Neural crest cell (in vitro differentiated cells): ENCODE results near the gene MS4A13. TPM values are rescaled to one million over a fixed set of nuclear protein-coding genes. Genes with fewer than 3 reads are reported as not detected.
"Not testable (repeated sequence)": the region's sequence is repeated elsewhere in the genome, so short reads cannot be mapped to it uniquely, and the experiment has no call there.

Experiments used
- DNase-seq: peaks from one replicate; pipeline ENCODE4 v3.0.0; 2021; ENCODE audit warnings: low read depth, mixed read lengths, low spot score
- H3K27ac Mint-ChIP-seq: one replicate; pipeline ENCODE4 v1.8.0; 2021; ENCODE audit warnings: mild to moderate bottlenecking, mixed read lengths; ENCODE audit not compliant: unreplicated experiment
- H3K27me3 Mint-ChIP-seq: 2 replicates; pipeline ENCODE4 v1.8.0; 2021; ENCODE audit warnings: low read depth, mild to moderate bottlenecking, mixed read lengths
- H3K36me3 Mint-ChIP-seq: 2 replicates; pipeline ENCODE4 v1.8.0; 2021; ENCODE audit warnings: low read depth, mild to moderate bottlenecking, mixed read lengths
- H3K4me1 Mint-ChIP-seq: 2 replicates; pipeline ENCODE4 v1.8.0; 2021; ENCODE audit warnings: mixed read lengths
- H3K4me3 Mint-ChIP-seq: one replicate; pipeline ENCODE4 v1.8.0; 2021; ENCODE audit warnings: mild to moderate bottlenecking, mixed read lengths
- H3K9me3 Mint-ChIP-seq: 2 replicates; pipeline ENCODE4 v1.8.0; 2021; ENCODE audit warnings: mixed read lengths
- CTCF ChIP-seq: fragments of 200-600 bp; sonication (generic); conservative IDR thresholded peaks from 2 replicates; pipeline ENCODE4 v1.5.0; 2021; ENCODE audit warnings: antibody characterized with exemption, mild to moderate bottlenecking
- total RNA-seq: library from RNA; stranded (reverse); gene quantifications from 2 replicates; pipeline ENCODE4 v1.2.1, GENCODE V29; 2021

MS4A13 gene
- total RNA-seq, 1 donor from 2014 or later, result not detected

GRCh38 chr11:60500276-60500910 lies 14.8 kb upstream of the MS4A13 start:
- Mint-ChIP-seq H3K36me3 (no peaks in the 10 kb centered on the region), H3K9me3 (peaks cover 2% of the 10 kb centered on the region), H3K27me3 (no peaks in the 10 kb centered on the region), H3K4me1 (peaks cover 3% of the 10 kb centered on the region), H3K4me3 (no peak overlapping the region), H3K27ac (no peak overlapping the region)
- TF ChIP-seq CTCF, result no peak
- no peak for DNase-seq

- no peak for TF ChIP-seq CTCF
- no peak overlapping the region for H3K27ac Mint-ChIP-seq
- H3K4me1 Mint-ChIP-seq, result peaks cover 3% of the 10 kb centered on the region
- H3K9me3 Mint-ChIP-seq, result peaks cover 2% of the 10 kb centered on the region
- no peak overlapping the region for H3K4me3 Mint-ChIP-seq
- H3K36me3 Mint-ChIP-seq, result no peaks in the 10 kb centered on the region
- no peaks in the 10 kb centered on the region for H3K27me3 Mint-ChIP-seq
- DNase-seq, result no peak
Observed at GRCh38 chr11:60502221-60502775, 12.9 kb upstream of the MS4A13 start.

GRCh38 chr11:60504219-60504905 lies 10.8 kb upstream of the MS4A13 start:
- Mint-ChIP-seq H3K4me3 (no peak overlapping the region), H3K4me1 (peaks cover 3% of the 10 kb centered on the region), H3K9me3 (peaks cover 6% of the 10 kb centered on the region), H3K27me3 (no peaks in the 10 kb centered on the region), H3K36me3 (no peaks in the 10 kb centered on the region), H3K27ac (no peak overlapping the region)
- no peak for DNase-seq
- TF ChIP-seq CTCF, result no peak

- H3K36me3 Mint-ChIP-seq, DNase-seq, H3K4me1 Mint-ChIP-seq, H3K27ac Mint-ChIP-seq, H3K9me3 Mint-ChIP-seq, H3K27me3 Mint-ChIP-seq, H3K4me3 Mint-ChIP-seq: not testable (repeated sequence)
Observed at GRCh38 chr11:60509609-60510008, 5.6 kb upstream of the MS4A13 start.

GRCh38 chr11:60510209-60510608 lies 5.0 kb upstream of the MS4A13 start:
- H3K9me3 Mint-ChIP-seq, DNase-seq, H3K27me3 Mint-ChIP-seq, H3K4me1 Mint-ChIP-seq, H3K4me3 Mint-ChIP-seq, H3K27ac Mint-ChIP-seq, H3K36me3 Mint-ChIP-seq: not testable (repeated sequence)

GRCh38 chr11:60511393-60511792 lies 3.8 kb upstream of the MS4A13 start:
- no peak overlapping the region for H3K4me3 Mint-ChIP-seq
- peaks cover 4% of the 10 kb centered on the region for H3K9me3 Mint-ChIP-seq
- no peak overlapping the region for H3K27ac Mint-ChIP-seq
- H3K36me3 Mint-ChIP-seq, result no peaks in the 10 kb centered on the region
- no peaks in the 10 kb centered on the region for H3K27me3 Mint-ChIP-seq
- no peak for TF ChIP-seq CTCF
- no peak for DNase-seq
- H3K4me1 Mint-ChIP-seq, result no peaks in the 10 kb centered on the region
